ENCODE results near the gene RPL41.
A peak's percentile ranks its signal among the peaks of the same experiment; 100 is the strongest.

Gene RPL41

GRCh38 chr12:56126732-56127239 lies 10.4 kb downstream of the RPL41 start:
- H3K27ac ChIP-seq (ENCODE audit: insufficient read depth in 1 of 2, low read depth in 1 of 2, low read length in 2 of 2, poor library complexity in 1 of 2, severe bottlenecking in 2 of 2), result peak overlapping the region; percentile 78 to 91
- ChIA-PET CTCF (interaction anchor here (0.9 to 12.4 kb wide), 10 partner anchors 9 to 96 kb away, joined by 3 to 198 read pairs (median 10); partner anchors contain the start of genes MYL6, RNF41, RPL41 and SMARCC2), POLR2A (interaction anchor here (2.1 to 4.8 kb wide), 4 partner anchors 8 to 95 kb away, joined by 11 to 24 read pairs (median 11); partner anchors contain the start of genes MYL6, RNF41, SMARCC2 and ZC3H10)
- H3K36me3 ChIP-seq (ENCODE audit: control insufficient read depth in 4 of 4, insufficient read depth in 4 of 4, low read length in 3 of 4), result peaks cover 4 to 26% (median 17%) of the 10 kb centered on the region in 4 experiments
- peak; percentile 74 to 90 (median 83) for DNase-seq
- no peaks in the 10 kb centered on the region for H3K9me3 ChIP-seq (ENCODE audit: control extremely low read depth in 1 of 5, control insufficient read depth in 4 of 5, insufficient read depth in 2 of 5, low read depth in 1 of 5, low read length in 4 of 5)
- peak overlapping the region in 6 of 7 experiments; percentile 54 to 97 (median 68) for H3K4me3 ChIP-seq (ENCODE audit: control insufficient read depth in 1 of 7, extremely low read depth in 1 of 7, insufficient read depth in 4 of 7, low read depth in 2 of 7, low read length in 6 of 7)
- H3K4me1 ChIP-seq (ENCODE audit: control extremely low read depth in 1 of 4, control insufficient read depth in 4 of 4, insufficient read depth in 4 of 4, low read length in 3 of 4), result peaks cover 26 to 68% (median 64%) of the 10 kb centered on the region in 4 experiments
- H3K27me3 ChIP-seq (replicated peaks in 2 of 5; ENCODE audit: control insufficient read depth in 4 of 5, insufficient read depth in 5 of 5, low read length in 4 of 5), result no peaks in the 10 kb centered on the region
- WGBS (ENCODE audit: insufficient coverage), result 0% methylated on average over 3 of the region's 3 CpGs

- ChIA-PET POLR2A (interaction anchor here (0.5 to 4.8 kb wide), 10 partner anchors 9 to 94 kb away, joined by 3 to 24 read pairs (median 4); partner anchors contain the start of genes MYL6, RNF41, SMARCC2 and ZC3H10), CTCF (interaction anchor here (0.7 to 12.4 kb wide), 12 partner anchors 9 to 111 kb away, joined by 3 to 198 read pairs (median 6); partner anchors contain the start of genes MYL6, MYL6B, RNF41 and RPL41)
- peaks cover 7 to 28% (median 20%) of the 10 kb centered on the region in 4 experiments for H3K36me3 ChIP-seq (ENCODE audit: control insufficient read depth in 4 of 4, insufficient read depth in 4 of 4, low read length in 3 of 4)
- peak overlapping the region in 6 of 7 experiments; percentile 54 to 97 (median 68) for H3K4me3 ChIP-seq (ENCODE audit: control insufficient read depth in 1 of 7, extremely low read depth in 1 of 7, insufficient read depth in 4 of 7, low read depth in 2 of 7, low read length in 6 of 7)
- H3K9me3 ChIP-seq (ENCODE audit: control extremely low read depth in 1 of 5, control insufficient read depth in 4 of 5, insufficient read depth in 2 of 5, low read depth in 1 of 5, low read length in 4 of 5), result no peaks in the 10 kb centered on the region
- no peaks in the 10 kb centered on the region for H3K27me3 ChIP-seq (replicated peaks in 2 of 5; ENCODE audit: control insufficient read depth in 4 of 5, insufficient read depth in 5 of 5, low read length in 4 of 5)
- no peak for DNase-seq
- no CpG with 5 or more reads among the region's 8 CpGs for WGBS (ENCODE audit: insufficient coverage)
- H3K27ac ChIP-seq (ENCODE audit: insufficient read depth in 1 of 2, low read depth in 1 of 2, low read length in 2 of 2, poor library complexity in 1 of 2, severe bottlenecking in 2 of 2), result peak overlapping the region; percentile 78 to 91
- H3K4me1 ChIP-seq (ENCODE audit: control extremely low read depth in 1 of 4, control insufficient read depth in 4 of 4, insufficient read depth in 4 of 4, low read length in 3 of 4), result peaks cover 26 to 68% (median 64%) of the 10 kb centered on the region in 4 experiments
Observed at GRCh38 chr12:56127485-56127887, 11.1 kb downstream of the RPL41 start.

GRCh38 chr12:56127888-56128669 lies 11.6 kb downstream of the RPL41 start, which contains the start of gene ESYT1:
TSS of gene ESYT1 (plus strand) at chr12:56128267. CDS start at chr12:56128320, 53 bp downstream.
- H3K36me3 ChIP-seq (ENCODE audit: control insufficient read depth in 4 of 4, insufficient read depth in 4 of 4, low read length in 3 of 4), result peaks cover 8 to 30% (median 23%) of the 10 kb centered on the region in 4 experiments
- ChIA-PET POLR2A (interaction anchor here (0.5 to 4.8 kb wide), 10 partner anchors 10 to 94 kb away, joined by 3 to 24 read pairs (median 4); partner anchors contain the start of genes MYL6, RNF41, SMARCC2 and ZC3H10), CTCF (interaction anchor here (0.7 to 12.4 kb wide), 14 partner anchors 10 to 110 kb away, joined by 3 to 198 read pairs (median 6); partner anchors contain the start of genes MYL6, MYL6B, RNF41 and RPL41)
- peak; percentile 100 for DNase-seq
- H3K27ac ChIP-seq (ENCODE audit: insufficient read depth in 1 of 2, low read depth in 1 of 2, low read length in 2 of 2, poor library complexity in 1 of 2, severe bottlenecking in 2 of 2), result peak within 1 kb of the TSS; percentile 78 to 91
- H3K4me3 ChIP-seq (ENCODE audit: control insufficient read depth in 1 of 7, extremely low read depth in 1 of 7, insufficient read depth in 4 of 7, low read depth in 2 of 7, low read length in 6 of 7), result peak within 1 kb of the TSS; percentile 83 to 97 (median 90)
- no peaks in the 10 kb centered on the region for H3K9me3 ChIP-seq (ENCODE audit: control extremely low read depth in 1 of 5, control insufficient read depth in 4 of 5, insufficient read depth in 2 of 5, low read depth in 1 of 5, low read length in 4 of 5)
- peaks cover 26 to 68% (median 64%) of the 10 kb centered on the region in 4 experiments for H3K4me1 ChIP-seq (ENCODE audit: control extremely low read depth in 1 of 4, control insufficient read depth in 4 of 4, insufficient read depth in 4 of 4, low read length in 3 of 4)
- 0% methylated on average over 36 of the region's 49 CpGs for WGBS (ENCODE audit: insufficient coverage)
- no peaks in the 10 kb centered on the region for H3K27me3 ChIP-seq (replicated peaks in 2 of 5; ENCODE audit: control insufficient read depth in 4 of 5, insufficient read depth in 5 of 5, low read length in 4 of 5)

GRCh38 chr12:56128670-56129205 lies 12.3 kb downstream of the RPL41 start:
- POLR2A ChIA-PET, result interaction anchor here (0.9 to 4.8 kb wide), 8 partner anchors 10 to 93 kb away, joined by 3 to 24 read pairs (median 4); partner anchors contain the start of genes MYL6, RNF41, SMARCC2 and ZC3H10
- H3K27ac ChIP-seq (ENCODE audit: insufficient read depth in 1 of 2, low read depth in 1 of 2, low read length in 2 of 2, poor library complexity in 1 of 2, severe bottlenecking in 2 of 2), result peak overlapping the region; percentile 48 to 89
- H3K4me3 ChIP-seq (ENCODE audit: control insufficient read depth in 1 of 7, extremely low read depth in 1 of 7, insufficient read depth in 4 of 7, low read depth in 2 of 7, low read length in 6 of 7), result peak overlapping the region; percentile 83 to 97 (median 90)
- CTCF ChIA-PET, result interaction anchor here (0.9 to 12.4 kb wide), 11 partner anchors 10 to 110 kb away, joined by 3 to 198 read pairs (median 8); partner anchors contain the start of genes MYL6, MYL6B, RNF41 and RPL41
- peaks cover 11 to 37% (median 28%) of the 10 kb centered on the region in 4 experiments for H3K36me3 ChIP-seq (ENCODE audit: control insufficient read depth in 4 of 4, insufficient read depth in 4 of 4, low read length in 3 of 4)
- peak in 2 of 3 donors; percentile 46 to 63 for DNase-seq
- H3K9me3 ChIP-seq (ENCODE audit: control extremely low read depth in 1 of 5, control insufficient read depth in 4 of 5, insufficient read depth in 2 of 5, low read depth in 1 of 5, low read length in 4 of 5), result no peaks in the 10 kb centered on the region
- no peaks in the 10 kb centered on the region for H3K27me3 ChIP-seq (replicated peaks in 2 of 5; ENCODE audit: control insufficient read depth in 4 of 5, insufficient read depth in 5 of 5, low read length in 4 of 5)
- 0% methylated on average over 19 of the region's 20 CpGs for WGBS (ENCODE audit: insufficient coverage)
- peaks cover 26 to 67% (median 63%) of the 10 kb centered on the region in 4 experiments for H3K4me1 ChIP-seq (ENCODE audit: control extremely low read depth in 1 of 4, control insufficient read depth in 4 of 4, insufficient read depth in 4 of 4, low read length in 3 of 4)

GRCh38 chr12:56129206-56129941 lies 12.9 kb downstream of the RPL41 start:
- CTCF ChIA-PET, result interaction anchor here (0.6 to 12.4 kb wide), 11 partner anchors 9 to 93 kb away, joined by 3 to 198 read pairs (median 7); partner anchors contain the start of genes MYL6, MYL6B, RNF41 and RPL41

More at GRCh38 chr12:56129206-56129941, 12.9 kb downstream of the RPL41 start:
- H3K9me3 ChIP-seq (ENCODE audit: control extremely low read depth in 1 of 5, control insufficient read depth in 4 of 5, insufficient read depth in 2 of 5, low read depth in 1 of 5, low read length in 4 of 5), result no peaks in the 10 kb centered on the region
- POLR2A ChIA-PET, result interaction anchor here (0.6 to 4.8 kb wide), 3 partner anchors 29 to 1695 kb away, joined by 3 to 24 read pairs (median 11); partner anchors contain the start of genes MYL6 and RNF41
- H3K4me1 ChIP-seq (ENCODE audit: control extremely low read depth in 1 of 4, control insufficient read depth in 4 of 4, insufficient read depth in 4 of 4, low read length in 3 of 4), result peaks cover 26 to 62% (median 59%) of the 10 kb centered on the region in 4 experiments
- peaks cover 16 to 41% (median 34%) of the 10 kb centered on the region in 4 experiments for H3K36me3 ChIP-seq (ENCODE audit: control insufficient read depth in 4 of 4, insufficient read depth in 4 of 4, low read length in 3 of 4)
- H3K4me3 ChIP-seq (ENCODE audit: control insufficient read depth in 1 of 7, extremely low read depth in 1 of 7, insufficient read depth in 4 of 7, low read depth in 2 of 7, low read length in 6 of 7), result peak overlapping the region; percentile 83 to 97 (median 90)
- no peaks in the 10 kb centered on the region for H3K27me3 ChIP-seq (replicated peaks in 2 of 5; ENCODE audit: control insufficient read depth in 4 of 5, insufficient read depth in 5 of 5, low read length in 4 of 5)
- DNase-seq, result peak; percentile 76 to 91 (median 86)
- H3K27ac ChIP-seq (ENCODE audit: insufficient read depth in 1 of 2, low read depth in 1 of 2, low read length in 2 of 2, poor library complexity in 1 of 2, severe bottlenecking in 2 of 2), result peak overlapping the region; percentile 35 to 89
- WGBS (ENCODE audit: insufficient coverage), result under 1% methylated on average over 24 of the region's 29 CpGs
